GM19463 (cell line): ENCODE measurements around the gene MMP15.
"Not testable (repeated sequence)": the region's sequence is repeated elsewhere in the genome, so short reads cannot be mapped to it uniquely, and the experiment has no call there.

Experiments used
- ATAC-seq: cut with Tn5 transposase; IDR thresholded peaks from one replicate; pipeline ENCODE4 v1.9.1; 2021; ENCODE audit warnings: mild to moderate bottlenecking, moderate library complexity; ENCODE audit not compliant: unreplicated experiment

Gene MMP15

DNA sequence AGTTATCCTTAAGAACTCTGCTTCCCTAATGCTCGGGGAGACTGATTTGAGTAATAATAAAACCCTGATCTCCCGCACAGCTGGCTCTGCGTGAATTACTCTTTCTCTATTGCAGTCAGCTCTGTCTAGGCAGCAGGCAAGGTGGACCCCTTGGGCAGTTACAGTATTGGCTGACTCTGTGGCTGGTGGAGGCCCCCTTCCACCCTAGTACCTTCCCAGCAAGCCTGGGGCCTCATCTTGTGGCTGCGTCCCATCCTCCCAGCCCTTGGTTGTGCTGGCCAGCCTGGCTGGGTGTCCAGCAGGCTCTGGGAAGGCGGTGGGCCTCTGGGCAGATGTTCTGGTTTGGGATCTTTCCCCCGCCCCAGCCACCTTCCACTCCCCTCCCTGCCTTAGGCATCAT lies 59.1 kb downstream of the MMP15 start:
- ATAC-seq = no peak

- no peak for ATAC-seq
Observed at GRCh38 chr16:58085171-58085570, 59.6 kb downstream of the MMP15 start.

GRCh38 chr16:58085584-58086251 lies 60.2 kb downstream of the MMP15 start:
- ATAC-seq = no peak

DNA sequence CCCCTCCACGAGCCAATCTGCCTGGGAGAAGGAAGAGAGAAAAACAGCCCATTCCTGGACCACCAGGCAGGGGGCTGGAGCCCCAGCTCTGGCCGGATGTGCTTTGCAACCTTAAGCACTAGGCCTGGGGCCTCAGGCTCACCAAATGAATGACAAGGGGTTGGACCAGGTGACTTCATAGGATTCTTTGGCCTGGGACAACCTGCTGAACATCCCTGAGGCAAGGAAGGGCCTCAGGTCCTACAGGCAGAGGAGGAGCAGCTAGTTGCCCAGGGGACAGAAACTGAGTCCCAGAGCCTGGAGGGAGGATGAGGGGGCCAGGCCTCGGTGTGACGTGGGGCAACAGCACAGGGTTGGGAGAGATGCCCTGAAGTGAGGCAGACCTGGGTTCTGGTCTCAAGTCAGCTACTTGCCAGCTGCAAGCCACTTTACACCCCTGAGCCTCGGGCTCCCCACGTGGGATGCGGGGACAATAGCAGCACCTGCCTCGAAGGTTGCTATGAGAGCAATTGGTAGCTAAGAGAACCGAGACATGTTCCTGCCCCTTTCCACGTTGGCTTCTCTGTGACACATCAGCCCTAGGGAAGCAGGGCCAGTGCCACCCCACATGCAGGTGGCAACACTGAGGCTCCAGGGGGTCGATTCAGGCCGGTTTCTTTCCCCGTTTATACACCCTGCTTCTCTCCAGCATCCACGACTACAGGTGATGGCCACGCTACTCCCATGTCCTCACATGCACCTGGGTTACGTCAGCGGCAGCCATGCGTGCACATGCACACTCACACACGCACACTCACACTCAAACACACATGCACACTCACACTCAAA lies 61.0 kb downstream of the MMP15 start:
- no peak for ATAC-seq

DNA sequence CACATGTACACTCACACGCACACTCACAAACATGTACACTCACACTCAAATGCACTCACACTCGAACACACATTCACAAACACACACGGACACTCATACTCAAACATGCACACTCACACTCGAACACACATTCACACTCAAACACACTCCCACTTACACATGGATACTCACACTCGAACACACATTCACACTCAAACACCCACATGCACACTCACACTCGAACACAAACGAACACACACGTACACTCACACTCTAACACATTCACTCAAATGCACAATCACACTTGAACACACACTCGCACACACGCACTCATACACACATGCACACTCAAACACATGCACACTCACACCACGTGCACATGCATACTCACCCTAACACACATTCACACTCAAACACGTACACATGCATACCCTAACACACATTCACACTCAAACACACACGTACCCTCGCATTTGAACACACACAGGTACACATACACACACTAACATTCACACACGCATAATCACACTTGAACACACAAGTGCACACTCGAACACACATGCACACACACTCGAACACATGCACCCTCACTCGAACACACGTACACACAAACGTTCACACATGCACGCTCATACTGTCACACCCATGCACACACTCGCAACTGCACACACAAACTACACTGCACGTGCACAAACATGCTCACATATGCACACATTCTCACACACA lies 61.8 kb downstream of the MMP15 start:
- no peak for ATAC-seq

DNA sequence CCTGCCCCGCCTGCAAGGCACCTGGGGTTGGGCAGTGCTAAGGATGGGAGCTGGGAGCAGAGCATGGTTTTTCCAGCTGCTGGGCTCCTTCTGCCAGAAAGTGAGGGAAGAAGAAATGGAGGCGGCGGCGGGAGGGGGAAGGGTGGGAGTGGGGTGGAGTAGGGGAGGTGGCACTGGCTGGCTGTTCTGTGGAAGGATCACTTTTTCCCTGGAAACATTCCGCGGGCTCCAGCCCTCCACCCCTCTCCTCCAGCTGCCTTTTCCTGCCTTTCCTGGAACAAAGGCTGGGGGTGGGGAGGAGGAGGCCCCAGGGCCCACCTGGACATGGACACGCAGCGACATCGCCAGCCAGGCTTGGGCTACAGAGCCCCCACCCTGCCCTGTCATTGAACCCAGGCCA lies 62.5 kb downstream of the MMP15 start:
- ATAC-seq = no peak

- not testable (repeated sequence) for ATAC-seq
Observed at GRCh38 chr16:58090396-58090795, 64.8 kb downstream of the MMP15 start.

DNA sequence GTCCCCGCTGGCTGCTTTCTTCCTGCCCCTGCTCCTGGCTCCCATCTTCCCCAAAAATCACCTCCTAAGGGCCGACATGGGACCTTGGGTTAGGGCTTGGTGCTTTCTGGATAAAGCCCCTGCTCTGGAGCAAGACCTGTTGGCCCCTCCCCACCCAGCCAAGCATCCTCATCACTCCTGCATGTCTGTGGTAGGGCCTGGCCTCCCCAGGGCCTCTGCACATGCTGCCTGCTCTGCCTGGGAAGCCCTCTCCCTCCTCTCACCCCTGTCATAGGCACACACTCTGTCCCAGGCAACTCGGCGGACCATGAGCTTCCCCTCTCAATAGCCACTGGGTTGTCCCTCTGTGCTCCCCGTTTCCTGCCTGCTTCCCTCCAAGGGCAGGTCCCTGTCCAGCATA lies 68.5 kb downstream of the MMP15 start:
- no peak for ATAC-seq

DNA sequence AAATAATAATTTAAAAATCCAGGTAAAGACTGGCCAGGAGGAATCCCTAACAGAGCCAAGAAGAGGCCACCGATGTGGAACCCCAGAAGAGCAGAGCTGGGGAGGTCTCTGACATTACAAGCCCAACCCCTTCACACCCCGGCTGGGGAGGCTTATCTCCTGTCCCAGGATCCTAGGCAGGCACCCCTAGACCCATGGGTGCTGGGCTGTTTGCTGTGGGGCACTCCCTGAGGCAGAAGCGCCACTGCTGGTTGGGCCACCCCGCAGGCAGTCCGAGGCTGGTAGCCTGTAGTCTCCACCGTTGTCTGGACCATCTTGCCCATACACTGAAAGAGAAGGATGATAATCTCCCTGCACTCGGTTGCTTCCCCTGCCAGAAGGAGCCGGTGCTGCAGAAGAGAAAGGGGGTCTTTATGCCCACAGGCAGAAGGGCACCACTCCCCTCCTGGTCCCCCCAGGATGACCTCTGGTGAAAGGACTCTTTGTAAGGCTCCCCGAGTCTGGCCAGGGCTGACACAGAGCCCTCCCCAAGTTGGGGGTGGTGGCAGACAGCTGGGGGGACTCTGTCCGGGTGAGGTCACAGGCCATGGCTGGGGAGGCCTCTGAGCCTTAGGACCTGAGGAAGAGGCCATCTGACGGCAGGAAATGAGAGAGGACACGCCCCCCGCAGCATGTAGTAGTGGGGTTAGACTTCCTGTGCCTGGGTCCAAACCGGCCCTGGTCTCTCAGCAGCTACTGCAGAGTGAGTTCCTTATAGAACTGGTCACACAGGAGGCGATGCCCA lies 69.4 kb downstream of the MMP15 start:
- no peak for ATAC-seq

DNA sequence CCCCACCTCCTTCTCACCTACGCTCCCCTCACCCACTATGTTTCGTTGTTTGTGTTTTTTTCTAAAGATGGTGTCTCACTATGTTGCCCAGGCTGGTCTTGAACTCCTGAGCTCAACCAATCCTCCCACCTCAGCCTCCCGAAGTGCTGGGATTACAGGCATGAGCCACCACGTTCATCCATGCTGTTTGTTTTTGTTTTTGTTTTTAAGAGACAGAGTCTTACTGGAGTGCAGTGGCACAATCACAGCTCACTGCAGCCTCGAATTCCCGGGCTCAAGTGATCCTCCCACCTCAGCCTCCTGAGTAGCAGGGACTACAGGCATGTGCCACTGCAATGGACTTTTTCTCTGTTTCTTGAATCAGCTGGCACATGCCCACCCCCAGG lies 70.0 kb downstream of the MMP15 start:
- ATAC-seq = not testable (repeated sequence)

DNA sequence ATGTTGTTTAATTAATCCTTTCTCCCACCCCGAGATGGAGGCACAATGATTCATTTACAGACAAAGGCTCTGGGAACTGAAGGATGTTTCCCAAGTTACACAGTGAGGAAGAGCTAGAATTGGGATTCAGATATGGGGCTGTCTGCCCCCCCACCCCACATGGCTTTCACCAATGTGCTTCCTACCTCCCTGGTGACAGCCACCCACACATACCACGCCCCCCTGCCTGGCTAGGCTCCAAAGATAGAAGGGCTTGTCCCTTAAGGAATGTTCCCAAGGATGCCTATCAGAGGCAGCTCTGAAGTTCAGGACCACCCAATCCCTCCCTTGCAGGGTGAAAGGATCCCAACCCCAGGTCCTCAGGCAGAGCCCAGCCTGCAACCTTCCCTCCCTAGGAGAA lies 70.7 kb downstream of the MMP15 start:
- no peak for ATAC-seq
